ENCODE data around the gene GALNT2.
A peak's percentile ranks its signal among the peaks of the same experiment; 100 is the strongest.

Gene GALNT2

GRCh38 chr1:230066466-230067404 is at the start of gene GALNT2:
Gene GALNT2 (plus strand): TSS chr1:230067238. CDS start chr1:230067281, 43 bp downstream.
- peak within 1 kb of the TSS; percentile 79 for H2AFZ ChIP-seq (ENCODE audit: low read length, unreplicated experiment)
- H3K27ac ChIP-seq (ENCODE audit: low read depth, low read length), result peak within 1 kb of the TSS; percentile 66
- H3K79me2 ChIP-seq (ENCODE audit: control insufficient read depth, insufficient read depth, low read length, unreplicated experiment), result peaks cover 44% of the 10 kb centered on the region
- H3K27me3 ChIP-seq (ENCODE audit: insufficient read depth, low read length), result no peaks in the 10 kb centered on the region
- H3K4me1 ChIP-seq (ENCODE audit: control insufficient read depth, insufficient read depth, low read length, unreplicated experiment), result peaks cover 9% of the 10 kb centered on the region
- H3K4me3 ChIP-seq (ENCODE audit: low read depth, low read length), result peak within 1 kb of the TSS; percentile 92
- no peaks in the 10 kb centered on the region for H3K36me3 ChIP-seq (ENCODE audit: insufficient read depth, low read length)

- H3K36me3 ChIP-seq (ENCODE audit: insufficient read depth, low read length), result no peaks in the 10 kb centered on the region
Observed at GRCh38 chr1:230020451-230020850, 46.6 kb upstream of the GALNT2 start.

GRCh38 chr1:230022666-230023380 is 44.2 kb upstream of the GALNT2 start:
- Histone ChIP-seq H3K36me3 (ENCODE audit: insufficient read depth, low read length) (no peaks in the 10 kb centered on the region), H3K27me3 (ENCODE audit: insufficient read depth, low read length) (peaks cover 38% of the 10 kb centered on the region; the same call in 1 of the 2 replicates), H3K27ac (ENCODE audit: low read depth, low read length) (no peak overlapping the region), H3K4me3 (ENCODE audit: low read depth, low read length) (no peak overlapping the region), H3K4me1 (ENCODE audit: control insufficient read depth, insufficient read depth, low read length, unreplicated experiment) (no peaks in the 10 kb centered on the region), H3K79me2 (ENCODE audit: control insufficient read depth, insufficient read depth, low read length, unreplicated experiment) (no peaks in the 10 kb centered on the region), H2AFZ (ENCODE audit: low read length, unreplicated experiment) (no peak overlapping the region)

More at GRCh38 chr1:230020451-230020850, 46.6 kb upstream of the GALNT2 start:
- Histone ChIP-seq H3K4me1 (ENCODE audit: control insufficient read depth, insufficient read depth, low read length, unreplicated experiment) (no peaks in the 10 kb centered on the region), H3K4me3 (ENCODE audit: low read depth, low read length) (no peak overlapping the region), H3K79me2 (ENCODE audit: control insufficient read depth, insufficient read depth, low read length, unreplicated experiment) (no peaks in the 10 kb centered on the region), H3K27ac (ENCODE audit: low read depth, low read length) (no peak overlapping the region), H2AFZ (ENCODE audit: low read length, unreplicated experiment) (no peak overlapping the region), H3K27me3 (ENCODE audit: insufficient read depth, low read length) (peaks cover 37% of the 10 kb centered on the region; the same call in 1 of the 2 replicates)

- no peak overlapping the region for H3K27ac ChIP-seq (ENCODE audit: low read depth, low read length)
- no peak overlapping the region for H3K4me3 ChIP-seq (ENCODE audit: low read depth, low read length)
- peaks cover 25% of the 10 kb centered on the region; the same call in 1 of the 2 replicates for H3K27me3 ChIP-seq (ENCODE audit: insufficient read depth, low read length)
- no peaks in the 10 kb centered on the region for H3K79me2 ChIP-seq (ENCODE audit: control insufficient read depth, insufficient read depth, low read length, unreplicated experiment)
- no peaks in the 10 kb centered on the region for H3K36me3 ChIP-seq (ENCODE audit: insufficient read depth, low read length)
- no peaks in the 10 kb centered on the region for H3K4me1 ChIP-seq (ENCODE audit: control insufficient read depth, insufficient read depth, low read length, unreplicated experiment)
- no peak overlapping the region for H2AFZ ChIP-seq (ENCODE audit: low read length, unreplicated experiment)
Observed at GRCh38 chr1:230025686-230026085, 41.4 kb upstream of the GALNT2 start.

- no peak overlapping the region for H3K4me3 ChIP-seq (ENCODE audit: low read depth, low read length)
- H3K27ac ChIP-seq (ENCODE audit: low read depth, low read length), result no peak overlapping the region
- H3K79me2 ChIP-seq (ENCODE audit: control insufficient read depth, insufficient read depth, low read length, unreplicated experiment), result no peaks in the 10 kb centered on the region
- H3K4me1 ChIP-seq (ENCODE audit: control insufficient read depth, insufficient read depth, low read length, unreplicated experiment), result no peaks in the 10 kb centered on the region
- no peaks in the 10 kb centered on the region for H3K36me3 ChIP-seq (ENCODE audit: insufficient read depth, low read length)
- no peak overlapping the region for H2AFZ ChIP-seq (ENCODE audit: low read length, unreplicated experiment)
- peaks cover 25% of the 10 kb centered on the region; the same call in 1 of the 2 replicates for H3K27me3 ChIP-seq (ENCODE audit: insufficient read depth, low read length)
Observed at GRCh38 chr1:230026139-230026538, 40.9 kb upstream of the GALNT2 start.

GRCh38 chr1:230026572-230026971 is 40.5 kb upstream of the GALNT2 start:
- no peaks in the 10 kb centered on the region for H3K79me2 ChIP-seq (ENCODE audit: control insufficient read depth, insufficient read depth, low read length, unreplicated experiment)
- H3K4me3 ChIP-seq (ENCODE audit: low read depth, low read length), result no peak overlapping the region
- no peak overlapping the region for H2AFZ ChIP-seq (ENCODE audit: low read length, unreplicated experiment)
- no peaks in the 10 kb centered on the region for H3K4me1 ChIP-seq (ENCODE audit: control insufficient read depth, insufficient read depth, low read length, unreplicated experiment)
- peaks cover 25% of the 10 kb centered on the region; the same call in 1 of the 2 replicates for H3K27me3 ChIP-seq (ENCODE audit: insufficient read depth, low read length)
- no peak overlapping the region for H3K27ac ChIP-seq (ENCODE audit: low read depth, low read length)
- no peaks in the 10 kb centered on the region for H3K36me3 ChIP-seq (ENCODE audit: insufficient read depth, low read length)

- Histone ChIP-seq H3K79me2 (ENCODE audit: control insufficient read depth, insufficient read depth, low read length, unreplicated experiment) (no peaks in the 10 kb centered on the region), H3K4me3 (ENCODE audit: low read depth, low read length) (no peak overlapping the region), H3K36me3 (ENCODE audit: insufficient read depth, low read length) (no peaks in the 10 kb centered on the region), H3K27ac (ENCODE audit: low read depth, low read length) (no peak overlapping the region), H3K4me1 (ENCODE audit: control insufficient read depth, insufficient read depth, low read length, unreplicated experiment) (no peaks in the 10 kb centered on the region), H3K27me3 (ENCODE audit: insufficient read depth, low read length) (peaks cover 14% of the 10 kb centered on the region; the same call in 1 of the 2 replicates), H2AFZ (ENCODE audit: low read length, unreplicated experiment) (no peak overlapping the region)
Observed at GRCh38 chr1:230028602-230029223, 38.3 kb upstream of the GALNT2 start.

- Histone ChIP-seq H3K27me3 (ENCODE audit: insufficient read depth, low read length) (peaks cover 11% of the 10 kb centered on the region; the same call in 1 of the 2 replicates), H2AFZ (ENCODE audit: low read length, unreplicated experiment) (no peak overlapping the region), H3K4me1 (ENCODE audit: control insufficient read depth, insufficient read depth, low read length, unreplicated experiment) (no peaks in the 10 kb centered on the region), H3K27ac (ENCODE audit: low read depth, low read length) (no peak overlapping the region), H3K79me2 (ENCODE audit: control insufficient read depth, insufficient read depth, low read length, unreplicated experiment) (no peaks in the 10 kb centered on the region), H3K36me3 (ENCODE audit: insufficient read depth, low read length) (no peaks in the 10 kb centered on the region), H3K4me3 (ENCODE audit: low read depth, low read length) (no peak overlapping the region)
Observed at GRCh38 chr1:230029244-230029941, 37.6 kb upstream of the GALNT2 start.

- H3K79me2 ChIP-seq (ENCODE audit: control insufficient read depth, insufficient read depth, low read length, unreplicated experiment), result no peaks in the 10 kb centered on the region
- no peaks in the 10 kb centered on the region for H3K36me3 ChIP-seq (ENCODE audit: insufficient read depth, low read length)
- no peaks in the 10 kb centered on the region for H3K4me1 ChIP-seq (ENCODE audit: control insufficient read depth, insufficient read depth, low read length, unreplicated experiment)
- no peak overlapping the region for H2AFZ ChIP-seq (ENCODE audit: low read length, unreplicated experiment)
- H3K27me3 ChIP-seq (ENCODE audit: insufficient read depth, low read length), result peaks cover 3% of the 10 kb centered on the region; the same call in 1 of the 2 replicates
- H3K27ac ChIP-seq (ENCODE audit: low read depth, low read length), result no peak overlapping the region
- H3K4me3 ChIP-seq (ENCODE audit: low read depth, low read length), result no peak overlapping the region
Observed at GRCh38 chr1:230030122-230030821, 36.8 kb upstream of the GALNT2 start.
